Epithelial cell of proximal tubule (primary cell): Measurements from ENCODE around the gene SGSM1. TPM values are rescaled to one million over a fixed set of nuclear protein-coding genes. Genes with fewer than 3 reads are reported as not detected.

Experiments used
- DNase-seq: peaks from one replicate; pipeline ENCODE4 v3.0.0-alpha.2; 2011; ENCODE audit warnings: low read depth
- H3K4me3 ChIP-seq: 2 replicates; pipeline ENCODE4 v1.5.1; 2011; ENCODE audit warnings: low read depth, mild to moderate bottlenecking, low read length
- CTCF ChIP-seq: conservative IDR thresholded peaks from 2 replicates; pipeline ENCODE4 v1.5.1; 2012; ENCODE audit warnings: low read depth, mild to moderate bottlenecking, low read length
- total RNA-seq: library from RNA; depleted of rRNA; stranded (reverse); fragments of >200 nt; gene quantifications from 2 replicates; pipeline ENCODE4 v1.2.3, GENCODE V29; 2015

SGSM1 gene
- total RNA-seq, 1 donor from 2014 or later, result under 0.01 TPM

- DNase-seq, result no peak
- H3K4me3 ChIP-seq, result no peak overlapping the region
- TF ChIP-seq CTCF, result no peak
Measured at GRCh38 chr22:24819911-24820461, 14.0 kb downstream of the SGSM1 start.

GRCh38 chr22:24822471-24822870, 16.5 kb downstream of the SGSM1 start:
- no peak for DNase-seq
- no peak for TF ChIP-seq CTCF
- no peak overlapping the region for H3K4me3 ChIP-seq

- no peak for TF ChIP-seq CTCF
- H3K4me3 ChIP-seq, result no peak overlapping the region
- no peak for DNase-seq
Measured at GRCh38 chr22:24823787-24824186, 17.8 kb downstream of the SGSM1 start.

- DNase-seq, result no peak
- H3K4me3 ChIP-seq, result no peak overlapping the region
- no peak for TF ChIP-seq CTCF
Measured at GRCh38 chr22:24824250-24824649, 18.2 kb downstream of the SGSM1 start.

GRCh38 chr22:24824915-24825314, 18.9 kb downstream of the SGSM1 start:
- no peak for DNase-seq
- no peak for TF ChIP-seq CTCF
- H3K4me3 ChIP-seq, result no peak overlapping the region

GRCh38 chr22:24826710-24827285, 20.8 kb downstream of the SGSM1 start:
- no peak overlapping the region for H3K4me3 ChIP-seq
- no peak for TF ChIP-seq CTCF
- DNase-seq, result no peak

- H3K4me3 ChIP-seq, result no peak overlapping the region
- no peak for TF ChIP-seq CTCF
- DNase-seq, result no peak
Measured at GRCh38 chr22:24827296-24827695, 21.3 kb downstream of the SGSM1 start.
